ENCODE results near the gene RABGAP1.

The RABGAP1 gene

DNA sequence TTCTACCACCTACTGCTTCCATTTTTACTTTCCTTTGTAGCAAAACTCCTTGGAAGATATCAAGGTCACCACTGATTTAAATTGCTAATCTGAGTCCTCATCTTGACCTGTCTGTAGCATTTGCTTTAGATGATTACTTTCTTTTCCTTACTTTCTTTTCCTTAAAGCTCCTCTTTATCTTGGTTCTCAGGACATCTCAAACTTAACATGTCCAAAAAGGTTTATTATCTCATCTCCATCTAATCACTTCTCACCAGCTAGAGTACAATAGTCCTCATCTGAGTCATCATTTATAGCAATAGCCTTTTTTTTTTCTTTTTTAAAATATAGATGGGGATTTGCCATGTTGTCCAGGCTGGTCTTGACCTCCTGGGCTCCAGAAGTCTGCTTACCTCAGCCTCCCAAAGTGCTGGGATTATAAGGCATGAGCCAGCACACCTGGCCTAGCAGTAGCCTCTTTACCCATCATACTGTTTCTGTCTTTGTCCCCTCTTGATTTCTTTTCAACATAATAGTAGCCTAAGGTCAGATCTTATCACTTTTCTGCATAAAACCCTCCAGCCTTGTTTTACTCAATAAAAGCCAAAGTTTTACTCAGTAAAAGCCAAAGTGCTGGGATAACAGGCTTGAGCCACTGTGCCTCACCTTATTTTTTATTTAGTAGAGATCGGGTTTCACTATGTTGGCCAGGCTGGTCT is 59.7 kb downstream of the RABGAP1 start:
- ChIA-PET CTCF (interaction anchor here (0.7 to 2.4 kb wide), 3 partner anchors 8 to 17 kb away, joined by 3 to 5 read pairs (median 3); no protein-coding TSS in a partner anchor), POLR2A (no interaction called here)
- no peak for DNase-seq (ENCODE audit: extremely low spot score)
- TF ChIP-seq, protein P1, sequence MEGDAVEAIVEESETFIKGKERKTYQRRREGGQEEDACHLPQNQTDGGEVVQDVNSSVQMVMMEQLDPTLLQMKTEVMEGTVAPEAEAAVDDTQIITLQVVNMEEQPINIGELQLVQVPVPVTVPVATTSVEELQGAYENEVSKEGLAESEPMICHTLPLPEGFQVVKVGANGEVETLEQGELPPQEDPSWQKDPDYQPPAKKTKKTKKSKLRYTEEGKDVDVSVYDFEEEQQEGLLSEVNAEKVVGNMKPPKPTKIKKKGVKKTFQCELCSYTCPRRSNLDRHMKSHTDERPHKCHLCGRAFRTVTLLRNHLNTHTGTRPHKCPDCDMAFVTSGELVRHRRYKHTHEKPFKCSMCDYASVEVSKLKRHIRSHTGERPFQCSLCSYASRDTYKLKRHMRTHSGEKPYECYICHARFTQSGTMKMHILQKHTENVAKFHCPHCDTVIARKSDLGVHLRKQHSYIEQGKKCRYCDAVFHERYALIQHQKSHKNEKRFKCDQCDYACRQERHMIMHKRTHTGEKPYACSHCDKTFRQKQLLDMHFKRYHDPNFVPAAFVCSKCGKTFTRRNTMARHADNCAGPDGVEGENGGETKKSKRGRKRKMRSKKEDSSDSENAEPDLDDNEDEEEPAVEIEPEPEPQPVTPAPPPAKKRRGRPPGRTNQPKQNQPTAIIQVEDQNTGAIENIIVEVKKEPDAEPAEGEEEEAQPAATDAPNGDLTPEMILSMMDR (IDR thresholded peaks at IDR 0.05; ENCODE audit: control extremely low read depth, extremely low read depth, low read depth, missing control alignments), result no peak

DNA sequence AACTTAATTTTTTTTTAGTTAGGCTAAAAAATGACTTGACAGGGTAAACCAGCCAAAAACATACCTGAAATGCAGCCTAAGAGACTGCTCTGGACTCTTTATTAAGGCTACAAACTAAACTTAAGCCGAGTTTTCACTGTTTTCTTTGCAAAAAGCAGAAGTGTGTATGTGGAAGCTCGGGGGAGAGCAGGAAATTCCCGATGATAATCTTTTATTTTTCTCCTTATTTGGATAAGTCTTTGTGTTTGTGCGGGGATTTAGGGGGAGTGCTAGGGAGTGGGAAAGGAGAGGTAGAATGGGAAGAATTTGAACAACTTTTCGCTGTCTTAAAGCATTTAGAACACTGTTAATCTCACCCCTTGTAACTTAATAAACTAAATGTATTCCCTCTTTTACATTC is 61.9 kb downstream of the RABGAP1 start:
- TF ChIP-seq, protein P1 (IDR thresholded peaks at IDR 0.05; ENCODE audit: control extremely low read depth, extremely low read depth, low read depth, missing control alignments), result no peak
- ChIA-PET POLR2A (no interaction called here), CTCF (interaction anchor here (2.4 kb wide), 1 partner anchor 11 kb away, joined by 5 read pairs; no protein-coding TSS in a partner anchor)
- no peak for DNase-seq (ENCODE audit: extremely low spot score)

DNA sequence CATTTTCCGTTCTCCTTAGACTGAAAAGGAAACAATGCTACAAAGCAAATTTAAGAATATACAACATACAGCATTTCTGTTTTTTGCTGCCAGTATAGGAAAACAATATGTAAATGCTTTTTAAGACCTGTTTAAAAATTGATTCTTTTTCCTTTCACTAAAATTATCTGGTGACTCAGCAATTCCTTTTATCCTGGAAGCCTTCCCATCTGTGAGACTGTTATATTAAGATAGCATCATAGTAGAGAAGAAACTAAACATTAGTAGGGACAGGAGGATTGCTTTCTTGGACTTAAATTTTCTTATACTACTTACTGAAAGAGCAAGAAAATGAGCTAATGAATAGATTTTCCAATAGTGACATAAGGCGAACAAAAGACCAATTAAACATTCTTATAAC is 62.6 kb downstream of the RABGAP1 start:
- ChIA-PET POLR2A (no interaction called here), CTCF (no interaction called here)
- no peak for DNase-seq (ENCODE audit: extremely low spot score)
- TF ChIP-seq, protein P1 (IDR thresholded peaks at IDR 0.05; ENCODE audit: control extremely low read depth, extremely low read depth, low read depth, missing control alignments), result no peak

DNA sequence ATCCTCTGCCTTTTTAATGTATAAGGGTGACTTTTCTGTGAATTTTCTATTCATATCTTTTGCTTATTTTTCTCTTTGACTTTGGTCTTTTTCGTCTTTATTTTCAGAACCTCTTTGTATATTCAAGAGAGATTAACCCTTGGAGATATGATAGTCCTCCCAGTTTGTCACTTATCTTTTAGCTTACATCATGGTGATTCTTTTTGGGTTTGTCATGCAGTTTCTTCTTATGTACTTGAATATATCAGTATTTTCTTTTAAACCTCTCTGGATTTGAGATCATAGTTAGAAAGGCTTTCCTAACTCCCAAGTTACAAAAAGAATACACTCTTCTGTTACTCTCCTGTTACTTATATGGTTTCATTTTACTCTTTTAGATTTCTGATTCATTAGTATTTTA is 65.1 kb downstream of the RABGAP1 start:
- CTCF ChIA-PET, result no interaction called here
- DNase-seq (ENCODE audit: extremely low spot score), result no peak
- TF ChIP-seq, protein P1 (IDR thresholded peaks at IDR 0.05; ENCODE audit: control extremely low read depth, extremely low read depth, low read depth, missing control alignments), result no peak
- POLR2A ChIA-PET, result no interaction called here

DNA sequence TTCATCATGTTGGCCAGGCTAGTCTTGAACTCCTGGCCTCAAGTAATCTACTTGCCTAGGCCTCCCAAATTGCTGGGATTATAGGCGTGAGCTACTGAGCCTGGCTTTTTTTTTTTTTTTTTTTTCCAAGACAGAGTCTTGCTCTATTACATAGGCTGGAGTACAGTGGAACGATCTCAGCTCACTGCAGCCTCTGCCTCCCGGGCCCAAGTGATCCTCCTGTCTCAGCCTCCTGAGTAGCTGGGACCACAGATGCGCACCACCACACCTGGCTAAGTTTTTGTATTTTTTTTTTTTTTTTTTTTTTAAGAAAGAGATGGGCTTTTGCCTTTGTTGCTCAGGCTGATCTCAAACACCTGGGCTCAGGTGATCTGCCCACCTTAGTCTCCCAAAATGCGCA is 66.4 kb downstream of the RABGAP1 start:
- ChIA-PET CTCF (interaction anchor here (1.6 to 1.8 kb wide), 2 partner anchors 9 to 16 kb away, joined by 4 read pairs; no protein-coding TSS in a partner anchor), POLR2A (interaction anchor here (0.7 kb wide), 1 partner anchor 56 kb away, joined by 9 read pairs; no protein-coding TSS in a partner anchor)
- DNase-seq (ENCODE audit: extremely low spot score), result no peak
- TF ChIP-seq, protein P1 (IDR thresholded peaks at IDR 0.05; ENCODE audit: control extremely low read depth, extremely low read depth, low read depth, missing control alignments), result no peak

DNA sequence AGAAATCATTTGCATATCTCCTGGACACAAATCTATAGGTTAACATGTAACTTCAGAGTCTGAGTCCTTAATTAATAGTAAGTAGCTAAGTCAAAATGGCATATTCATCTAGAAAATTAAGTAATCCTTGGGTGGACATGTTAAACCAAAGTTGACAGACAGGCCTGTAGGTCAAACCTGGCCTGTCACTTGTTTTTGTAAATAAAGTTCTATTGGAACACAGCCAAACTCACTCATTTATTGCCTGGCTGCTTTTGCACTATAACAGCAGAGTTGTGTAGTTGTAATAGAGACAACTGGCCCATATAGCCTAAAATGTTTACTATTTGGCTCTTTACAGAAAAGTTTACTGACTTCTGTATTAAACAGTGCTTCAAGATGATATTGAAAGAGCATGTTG is 68.1 kb downstream of the RABGAP1 start:
- no peak for DNase-seq (ENCODE audit: extremely low spot score)
- TF ChIP-seq, protein P1 (IDR thresholded peaks at IDR 0.05; ENCODE audit: control extremely low read depth, extremely low read depth, low read depth, missing control alignments), result no peak
- CTCF ChIA-PET, result interaction anchor here (0.7 to 1.4 kb wide), 6 partner anchors 9 to 38 kb away, joined by 3 to 4 read pairs (median 3); no protein-coding TSS in a partner anchor
- POLR2A ChIA-PET, result no interaction called here
